H1 (cell line): ENCODE measurements around the gene ADAM12. TPM values are rescaled to one million over a fixed set of nuclear protein-coding genes. Genes with fewer than 3 reads are reported as not detected.

Source experiments
- CTCF ChIA-PET: fragments of 300-600 bp; sonication (Branson Sonifier 250); formaldehyde crosslinking; loops from one replicate; lab custom pipeline; 2021; ENCODE audit not compliant: partially characterized antibody; lab: Charles Lee
- POLR2A ChIA-PET: fragments of 300-600 bp; sonication (Branson Sonifier 250); formaldehyde crosslinking; loops from one replicate; lab custom pipeline; 2021; ENCODE audit warnings: inconsistent platforms; ENCODE audit not compliant: partially characterized antibody; lab: Charles Lee
- DNase-seq, 2 experiments: peaks; one replicate each; pipeline versions ENCODE4 v3.0.0 to v3.0.0-alpha.2; 2010 to 2022; ENCODE audit warnings: low spot score in 2 of 2, low read depth in 1 of 2, mixed read lengths in 1 of 2
- FAIRE-seq: peaks from 2 replicates; lab custom pipeline; 2011; peaks lifted over from hg19 to GRCh38; lab: Jason Lieb, UNC
- H2AFZ ChIP-seq: 2 replicates; pipeline ENCODE4 v1.8.1; 2012; ENCODE audit warnings: low read length, inconsistent platforms
- H2AK5ac ChIP-seq: 2 replicates; pipeline ENCODE4 v1.6.1; 2013; ENCODE audit warnings: low read depth, low read length
- H2BK120ac ChIP-seq: replicated peaks from 2 replicates; pipeline ENCODE3; 2013; ENCODE audit warnings: low read depth, low read length, inconsistent platforms
- H2BK12ac ChIP-seq: 2 replicates; pipeline ENCODE4 v1.6.1; 2013; ENCODE audit warnings: low read depth, low read length
- H2BK15ac ChIP-seq: 2 replicates; pipeline ENCODE4 v1.6.1; 2013; ENCODE audit warnings: low read length
- H2BK20ac ChIP-seq: 2 replicates; pipeline ENCODE4 v1.6.1; 2013; ENCODE audit warnings: low read length
- H2BK5ac ChIP-seq: 2 replicates; pipeline ENCODE4 v1.6.1; 2013; ENCODE audit warnings: low read depth, low read length
- H3K14ac ChIP-seq: 2 replicates; pipeline ENCODE4 v1.6.1; 2013; ENCODE audit warnings: inconsistent platforms; ENCODE audit not compliant: insufficient read length
- H3K18ac ChIP-seq: 2 replicates; pipeline ENCODE4 v1.6.1; 2013; ENCODE audit warnings: low read length; ENCODE audit errors: extremely low read depth
- H3K23ac ChIP-seq: 2 replicates; pipeline ENCODE4 v1.6.1; 2013; ENCODE audit warnings: inconsistent platforms; ENCODE audit not compliant: insufficient read length
- H3K23me2 ChIP-seq: 2 replicates; pipeline ENCODE4 v1.6.1; 2013; ENCODE audit warnings: low read depth, low read length
- H3K27ac ChIP-seq: 2 replicates; pipeline ENCODE4 v1.6.1; 2011; ENCODE audit warnings: low read depth, low read length, inconsistent platforms
- H3K27me3 ChIP-seq, 4 experiments: replicated peaks in 1 of 4; 1 replicate in 1 of 4; 2 replicates in 3 of 4; pipeline versions ENCODE4 v1.6.1 to v1.8.1; 2011 to 2013; ENCODE audit warnings: low read length in 3 of 4, mild to moderate bottlenecking in 3 of 4, inconsistent platforms in 2 of 4, mixed read lengths in 2 of 4, moderate library complexity in 1 of 4; ENCODE audit not compliant: control insufficient read depth in 3 of 4, insufficient read depth in 3 of 4; ENCODE audit errors: extremely low read depth in 1 of 4
- H3K36me3 ChIP-seq, 4 experiments: 2 replicates each; pipeline versions ENCODE4 v1.6.1 to v1.8.1; 2011 to 2013; ENCODE audit warnings: mild to moderate bottlenecking in 4 of 4, low read length in 3 of 4, moderate library complexity in 2 of 4, control low read depth in 1 of 4, inconsistent platforms in 1 of 4; ENCODE audit not compliant: insufficient read depth in 4 of 4, control insufficient read depth in 2 of 4
- H3K4ac ChIP-seq: replicated peaks from 2 replicates; pipeline ENCODE3; 2013; ENCODE audit warnings: low read length, low read depth, mixed read lengths, inconsistent platforms; ENCODE audit not compliant: insufficient read length
- H3K4me1 ChIP-seq, 4 experiments: replicated peaks in 1 of 4; 1 replicate in 1 of 4; 2 replicates in 3 of 4; pipeline versions ENCODE4 v1.6.1 to v1.8.1; 2011 to 2013; ENCODE audit warnings: low read length in 3 of 4, inconsistent platforms in 2 of 4, mixed read lengths in 1 of 4; ENCODE audit not compliant: insufficient read depth in 4 of 4, control insufficient read depth in 3 of 4
- H3K4me2 ChIP-seq, 2 experiments: 2 replicates each; pipeline versions ENCODE4 v1.6.1 to v1.8.1; 2011 to 2013; ENCODE audit warnings: low read depth in 2 of 2, low read length in 2 of 2, control low read depth in 1 of 2, inconsistent platforms in 1 of 2, mild to moderate bottlenecking in 1 of 2; ENCODE audit not compliant: insufficient read depth in 1 of 2
- H3K4me3 ChIP-seq, 4 experiments: fragments of 200-600, 300-600 bp in 1 of 4; sonication (generic), shearing (Covaris generic), sonication (Bioruptor Twin) in 1 of 4; 2 replicates each; pipeline versions ENCODE4 v1.5.1 to v1.8.1; 2011 to 2016; ENCODE audit warnings: low read length in 4 of 4, low read depth in 3 of 4, control low read depth in 2 of 4, inconsistent platforms in 2 of 4, mild to moderate bottlenecking in 2 of 4, mixed read lengths in 1 of 4, moderate library complexity in 1 of 4; ENCODE audit not compliant: insufficient read depth in 2 of 4; ENCODE audit errors: extremely low read depth in 1 of 4
- H3K56ac ChIP-seq: replicated peaks from 2 replicates; pipeline ENCODE3; 2013; ENCODE audit warnings: low read depth, mild to moderate bottlenecking, mixed read lengths, low read length, inconsistent platforms; ENCODE audit not compliant: insufficient read length
- H3K79me1 ChIP-seq: 2 replicates; pipeline ENCODE4 v1.6.1; 2013; ENCODE audit warnings: low read depth, low read length, control low read depth
- H3K79me2 ChIP-seq, 2 experiments: 2 replicates each; pipeline versions ENCODE4 v1.6.1 to v1.8.1; 2012 to 2013; ENCODE audit warnings: low read length in 2 of 2, mild to moderate bottlenecking in 2 of 2, inconsistent platforms in 1 of 2; ENCODE audit not compliant: insufficient read depth in 2 of 2, control insufficient read depth in 1 of 2
- H3K9ac ChIP-seq, 4 experiments: replicated peaks in 1 of 4; 1 replicate in 1 of 4; 2 replicates in 3 of 4; pipeline versions ENCODE4 v1.6.1 to v1.8.1; 2011 to 2013; ENCODE audit warnings: low read depth in 3 of 4, low read length in 3 of 4, control low read depth in 2 of 4, mild to moderate bottlenecking in 2 of 4, moderate library complexity in 2 of 4, inconsistent platforms in 1 of 4; ENCODE audit errors: extremely low read depth in 1 of 4
- H3K9me3 ChIP-seq, 2 experiments: 2 replicates each; pipeline versions ENCODE4 v1.6.1 to v1.8.1; 2012 to 2013; ENCODE audit warnings: mild to moderate bottlenecking in 2 of 2, moderate library complexity in 2 of 2, control low read depth in 1 of 2, inconsistent platforms in 1 of 2, low read depth in 1 of 2, low read length in 1 of 2, mixed read lengths in 1 of 2; ENCODE audit not compliant: insufficient read depth in 2 of 2
- H4K20me1 ChIP-seq, 2 experiments: replicated peaks in 1 of 2; 2 replicates each; pipeline versions ENCODE3 to v1.8.1; 2011 to 2013; ENCODE audit warnings: inconsistent platforms in 2 of 2, low read length in 2 of 2, mild to moderate bottlenecking in 1 of 2; ENCODE audit not compliant: insufficient read depth in 2 of 2, control insufficient read depth in 1 of 2
- H4K5ac ChIP-seq: 2 replicates; pipeline ENCODE4 v1.6.1; 2013; ENCODE audit warnings: low read length, low read depth, mixed read lengths, inconsistent platforms; ENCODE audit not compliant: insufficient read length
- H4K8ac ChIP-seq: 2 replicates; pipeline ENCODE4 v1.8.0; 2013; ENCODE audit warnings: mild to moderate bottlenecking, moderate library complexity, low read length, inconsistent platforms; ENCODE audit not compliant: insufficient read depth; ENCODE audit errors: extremely low read depth
- H4K91ac ChIP-seq: replicated peaks from 2 replicates; pipeline ENCODE3; 2013; ENCODE audit warnings: low read length, mixed read lengths, inconsistent platforms; ENCODE audit not compliant: insufficient read length
- EP300 ChIP-seq, 2 experiments: IDR thresholded peaks; 1 replicate in 1 of 2; 2 replicates in 1 of 2; pipeline ENCODE4 v1.6.1; 2011 to 2012; ENCODE audit warnings: low read depth in 2 of 2, low read length in 2 of 2, mild to moderate bottlenecking in 2 of 2, borderline replicate concordance in 1 of 2, inconsistent platforms in 1 of 2, moderate library complexity in 1 of 2
- WGBS, 2 experiments: shearing (Covaris generic) in 1 of 2; methylation state at CpG; one replicate each; pipeline versions ENCODE4 v1.1.6 to v1.1.7; 2013 to 2015; ENCODE audit warnings: low lambda C conversion rate in 2 of 2, mixed read lengths in 2 of 2, inconsistent platforms in 1 of 2, low coverage in 1 of 2, missing lambda C conversion rate in 1 of 2; ENCODE audit not compliant: insufficient replicate concordance in 2 of 2, insufficient coverage in 1 of 2, insufficient read length in 1 of 2; ENCODE audit errors: extremely low coverage in 1 of 2, missing lambda C conversion rate in 1 of 2; 5-methylcytosine and 5-hydroxymethylcytosine counted together
- polyA plus RNA-seq, 7 experiments: library from polyadenylated mRNA; depleted of rRNA in 3 of 7; stranded (reverse) in 5 of 7; unstranded in 2 of 7; fragments of >200 nt in 5 of 7; fragments of 200-250 nt in 2 of 7; gene quantifications; 1 replicate in 5 of 7; 2 replicates in 1 of 7; 4 replicates in 1 of 7; pipeline versions ENCODE4 v1.2.1 to v1.2.3, GENCODE V29; 2011 to 2013; ENCODE audit warnings: missing spikeins in 2 of 7, mixed read lengths in 2 of 7
- total RNA-seq: library from RNA; stranded (reverse); fragmentation: NEBNext Ultra II Directional; extraction: Animal tissue kit (Norgen Biotek cat#: 25700); gene quantifications from 2 replicates; pipeline ENCODE4 v1.2.1, GENCODE V29; 2021

The ADAM12 gene
- total and polyA plus RNA-seq, 2 of the 8 experiments (the other 6 are each of a cell fraction or from before 2014, with no cell fraction given) = 0.07 to 0.17 TPM

- ChIA-PET POLR2A (interaction anchor here (0.6 kb wide), 1 partner anchor 40 kb away, joined by 3 read pairs; no protein-coding TSS in a partner anchor), CTCF (interaction anchor here (0.6 to 0.7 kb wide), 3 partner anchors 45 to 237 kb away, joined by 3 read pairs; no protein-coding TSS in a partner anchor)
- Histone ChIP-seq H3K27ac (no peak overlapping the region), H3K4ac (no peak overlapping the region), H2AFZ (no peak overlapping the region), H4K20me1 (no peaks in the 10 kb centered on the region), H4K5ac (no peak overlapping the region), H3K4me3 (no peak overlapping the region), H3K18ac (no peak overlapping the region), H3K79me1 (no peaks in the 10 kb centered on the region), H2BK15ac (no peak overlapping the region), H2BK12ac (no peak overlapping the region), H2BK5ac (no peak overlapping the region), H3K36me3 (no peaks in the 10 kb centered on the region), H3K56ac (no peak overlapping the region), H2BK120ac (no peak overlapping the region), H3K14ac (no peak overlapping the region), H3K23ac (no peak overlapping the region), H3K4me1 (no peaks in the 10 kb centered on the region), H2BK20ac (no peak overlapping the region), H3K23me2 (no peaks in the 10 kb centered on the region), H3K9ac (no peak overlapping the region), H4K8ac (no peak overlapping the region), H4K91ac (no peak overlapping the region), H2AK5ac (no peak overlapping the region), H3K27me3 (no peaks in the 10 kb centered on the region), H3K79me2 (no peaks in the 10 kb centered on the region), H3K9me3 (no peaks in the 10 kb centered on the region), H3K4me2 (no peak overlapping the region)
- FAIRE-seq (no peak), DNase-seq (no peak)
- WGBS, 2 experiments = 93% methylated on average over 2 of the region's 2 CpGs; no CpG with 5 or more reads in 1 of the 2 experiments
- TF ChIP-seq EP300 (IDR thresholded peaks at IDR 0.05; ENCODE audit: borderline replicate concordance in 1 of 2, low read depth in 2 of 2, low read length in 2 of 2) = no peak
Measured at GRCh38 chr10:126431816-126432215, 43.5 kb upstream of the ADAM12 start.
